GM13977 (cell line): ENCODE data around the gene AKAP1.

Experiments
- DNase-seq: peaks from one replicate; pipeline ENCODE4 v3.0.0; 2012; ENCODE audit warnings: low spot score
- CTCF ChIP-seq: IDR thresholded peaks from 2 replicates; pipeline ENCODE4 v1.5.1; 2012; ENCODE audit warnings: mild to moderate bottlenecking, control low read depth; ENCODE audit not compliant: insufficient read depth; ENCODE audit errors: extremely low read depth, missing control alignments
- in situ Hi-C: fragments of 300-500 bp; cut with MboI; formaldehyde crosslinking; loops from one replicate; pipeline ENCODE4 v1.12.0; 2022; ENCODE audit warnings: low sequenced_read_pairs, low pct_unique_long_range_greater_than_20kb, mixed read lengths, inconsistent platforms; ENCODE audit not compliant: unreplicated experiment

The AKAP1 gene

GRCh38 chr17:57146273-57146672 is 61.2 kb downstream of the AKAP1 start:
- in situ Hi-C loops = loop anchor here (25.0 kb wide), 1 partner anchor 591 kb away; the partner anchor contains the start of gene CCDC182
- DNase-seq = no peak
- no peak for TF ChIP-seq CTCF

GRCh38 chr17:57151798-57152197 is 66.8 kb downstream of the AKAP1 start:
- in situ Hi-C loops = no loop called here
- no peak for DNase-seq
- TF ChIP-seq CTCF = no peak

GRCh38 chr17:57152967-57153528 is 68.0 kb downstream of the AKAP1 start:
- TF ChIP-seq CTCF = no peak
- no peak for DNase-seq
- in situ Hi-C loops = no loop called here

GRCh38 chr17:57154921-57155320 is 69.9 kb downstream of the AKAP1 start:
- no peak for TF ChIP-seq CTCF
- in situ Hi-C loops = no loop called here
- no peak for DNase-seq

- in situ Hi-C loops = no loop called here
- no peak for TF ChIP-seq CTCF
- no peak for DNase-seq
These were observed 73.3 kb downstream of the AKAP1 start for GRCh38 chr17:57158325-57158724.

- DNase-seq = no peak
- in situ Hi-C loops = no loop called here
- no peak for TF ChIP-seq CTCF
These were observed 73.7 kb downstream of the AKAP1 start for GRCh38 chr17:57158795-57159194.

GRCh38 chr17:57160624-57161023 is 75.6 kb downstream of the AKAP1 start:
- in situ Hi-C loops = no loop called here
- TF ChIP-seq CTCF = no peak
- DNase-seq = no peak
